Hepatocyte (in vitro differentiated cells): ENCODE results near the gene SLC9A8. TPM values are rescaled to one million over a fixed set of nuclear protein-coding genes. Genes with fewer than 3 reads are reported as not detected.

Experiments
- DNase-seq: peaks from one replicate; pipeline ENCODE4 v3.0.0-alpha.2; 2016; ENCODE audit warnings: low spot score
- H2AFZ ChIP-seq: fragments of 200-600 bp; sonication (generic); 2 replicates; pipeline ENCODE4 v1.6.0; 2016; ENCODE audit warnings: antibody characterized with exemption, mild to moderate bottlenecking
- H3K27ac ChIP-seq: fragments of 200-600 bp; sonication (generic); 2 replicates; pipeline ENCODE4 v1.5.1; 2016; ENCODE audit warnings: mild to moderate bottlenecking
- H3K27me3 ChIP-seq: fragments of 200-600 bp; sonication (generic); 2 replicates; pipeline ENCODE4 v1.6.1; 2016
- H3K36me3 ChIP-seq: fragments of 200-600 bp; sonication (generic); replicated peaks from 2 replicates; pipeline ENCODE4 v1.5.1; 2016; ENCODE audit warnings: low read depth; ENCODE audit not compliant: insufficient read depth
- H3K4me1 ChIP-seq: fragments of 200-600 bp; sonication (generic); 2 replicates; pipeline ENCODE4 v1.5.1; 2016; ENCODE audit warnings: mild to moderate bottlenecking, moderate library complexity; ENCODE audit not compliant: insufficient read depth
- H3K4me2 ChIP-seq: fragments of 200-600 bp; sonication (generic); 2 replicates; pipeline ENCODE4 v1.6.0; 2016
- H3K4me3 ChIP-seq: fragments of 200-600 bp; sonication (generic); 2 replicates; pipeline ENCODE4 v1.5.1; 2016; ENCODE audit warnings: mild to moderate bottlenecking
- H3K79me2 ChIP-seq: fragments of 200-600 bp; sonication (generic); 2 replicates; pipeline ENCODE4 v1.6.0; 2017; ENCODE audit warnings: mild to moderate bottlenecking
- H3K9me2 ChIP-seq: fragments of 200-600 bp; sonication (generic); replicated peaks from 2 replicates; pipeline ENCODE4 v1.6.0; 2017; ENCODE audit warnings: mild to moderate bottlenecking; ENCODE audit not compliant: insufficient read depth
- H3K9me3 ChIP-seq: fragments of 200-600 bp; sonication (generic); 2 replicates; pipeline ENCODE4 v1.5.1; 2016; ENCODE audit warnings: low read depth, mild to moderate bottlenecking
- H4K20me1 ChIP-seq: fragments of 200-600 bp; sonication (generic); 2 replicates; pipeline ENCODE4 v1.6.0; 2016; ENCODE audit warnings: mild to moderate bottlenecking; ENCODE audit not compliant: insufficient read depth, poor library complexity, severe bottlenecking
- EZH2 ChIP-seq: fragments of 200-600 bp; sonication (generic); IDR thresholded peaks from 2 replicates; pipeline ENCODE4 v1.6.1; 2016; ENCODE audit warnings: antibody characterized with exemption, mild to moderate bottlenecking, borderline replicate concordance
- EZH2phosphoT487 ChIP-seq: fragments of 200-600 bp; sonication (generic); IDR thresholded peaks from one replicate; pipeline ENCODE4 v1.6.1; 2018; ENCODE audit warnings: antibody characterized with exemption, mild to moderate bottlenecking, low read depth, moderate library complexity; ENCODE audit not compliant: unreplicated experiment, severe bottlenecking
- WGBS: methylation state at CpG from one replicate; pipeline ENCODE4 v1.1.6; 2016; ENCODE audit warnings: low lambda C conversion rate; ENCODE audit errors: missing lambda C conversion rate; 5-methylcytosine and 5-hydroxymethylcytosine counted together
- polyA plus RNA-seq: library from polyadenylated mRNA; unstranded; fragments of >200 nt; fragmentation: Nextera tagmentation; extraction: Ambion mirVana; gene quantifications from 2 replicates; pipeline ENCODE4 v1.2.1, GENCODE V29; 2016
- total RNA-seq: library from RNA; depleted of rRNA; stranded (reverse); fragments of >200 nt; gene quantifications from 2 replicates; pipeline ENCODE4 v1.2.3, GENCODE V29; 2014
- TF ChIP-seq, protein P1 (sequence below): fragments of 200-600 bp; sonication (generic); IDR thresholded peaks from 2 replicates; pipeline ENCODE4 v1.5.1; 2016; ENCODE audit warnings: antibody characterized with exemption, mild to moderate bottlenecking; ENCODE audit not compliant: poor library complexity

SLC9A8 gene
- total and polyA plus RNA-seq, 2 experiments from 2014 or later: 4.9 to 6.7 TPM

DNA sequence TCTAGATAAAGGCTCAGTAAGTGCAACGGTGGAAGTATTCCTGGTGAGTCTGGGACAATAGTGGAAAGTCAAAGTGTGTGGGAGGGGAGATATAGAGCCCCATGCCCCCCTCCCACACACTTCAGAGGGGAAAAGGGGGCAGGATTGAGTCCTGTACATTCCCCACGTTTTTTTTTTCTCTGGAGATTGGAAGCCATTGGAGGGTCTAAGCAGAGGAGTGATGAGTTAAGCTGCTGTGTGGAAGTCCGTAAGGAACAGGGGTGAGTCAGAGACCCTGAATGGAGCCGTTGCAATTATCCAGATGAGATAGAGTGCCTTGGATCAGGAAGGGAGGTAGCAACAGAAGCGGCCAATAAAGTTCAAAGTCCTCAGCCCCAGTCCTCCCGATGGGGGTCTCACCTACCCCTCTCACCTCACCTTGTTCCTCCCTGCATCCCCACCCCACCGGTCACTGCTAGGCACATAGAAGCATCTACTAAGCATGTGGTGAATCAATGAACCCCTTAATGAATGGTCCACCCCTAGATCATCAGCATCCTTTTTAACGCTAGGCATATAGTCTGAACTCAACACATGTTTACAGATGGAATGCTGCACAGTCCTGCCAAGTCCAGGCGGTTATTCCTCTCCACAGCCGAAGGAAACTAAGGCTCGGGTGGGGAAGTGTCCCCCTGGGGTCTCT is 662 bp upstream of the SLC9A8 start:
- H3K79me2 ChIP-seq: peaks cover 3% of the 10 kb centered on the region
- peak; percentile 53 for DNase-seq
- 18% methylated on average over 11 of the region's 11 CpGs for WGBS
- peak overlapping the region; percentile 98 for H3K27ac ChIP-seq
- H3K27me3 ChIP-seq: no peaks in the 10 kb centered on the region
- H3K4me1 ChIP-seq: peaks cover 11% of the 10 kb centered on the region
- H3K4me2 ChIP-seq: peak overlapping the region; percentile 93
- peak overlapping the region; percentile 71 for H3K4me3 ChIP-seq
- H3K9me2 ChIP-seq: no peaks in the 10 kb centered on the region
- H4K20me1 ChIP-seq: no peaks in the 10 kb centered on the region
- H3K9me3 ChIP-seq: no peaks in the 10 kb centered on the region
- peak overlapping the region; percentile 83 for H2AFZ ChIP-seq
- TF ChIP-seq EZH2phosphoT487: no peak
- TF ChIP-seq, protein P1, sequence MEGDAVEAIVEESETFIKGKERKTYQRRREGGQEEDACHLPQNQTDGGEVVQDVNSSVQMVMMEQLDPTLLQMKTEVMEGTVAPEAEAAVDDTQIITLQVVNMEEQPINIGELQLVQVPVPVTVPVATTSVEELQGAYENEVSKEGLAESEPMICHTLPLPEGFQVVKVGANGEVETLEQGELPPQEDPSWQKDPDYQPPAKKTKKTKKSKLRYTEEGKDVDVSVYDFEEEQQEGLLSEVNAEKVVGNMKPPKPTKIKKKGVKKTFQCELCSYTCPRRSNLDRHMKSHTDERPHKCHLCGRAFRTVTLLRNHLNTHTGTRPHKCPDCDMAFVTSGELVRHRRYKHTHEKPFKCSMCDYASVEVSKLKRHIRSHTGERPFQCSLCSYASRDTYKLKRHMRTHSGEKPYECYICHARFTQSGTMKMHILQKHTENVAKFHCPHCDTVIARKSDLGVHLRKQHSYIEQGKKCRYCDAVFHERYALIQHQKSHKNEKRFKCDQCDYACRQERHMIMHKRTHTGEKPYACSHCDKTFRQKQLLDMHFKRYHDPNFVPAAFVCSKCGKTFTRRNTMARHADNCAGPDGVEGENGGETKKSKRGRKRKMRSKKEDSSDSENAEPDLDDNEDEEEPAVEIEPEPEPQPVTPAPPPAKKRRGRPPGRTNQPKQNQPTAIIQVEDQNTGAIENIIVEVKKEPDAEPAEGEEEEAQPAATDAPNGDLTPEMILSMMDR: no peak
- no peak for TF ChIP-seq EZH2
- no peaks in the 10 kb centered on the region for H3K36me3 ChIP-seq

DNA sequence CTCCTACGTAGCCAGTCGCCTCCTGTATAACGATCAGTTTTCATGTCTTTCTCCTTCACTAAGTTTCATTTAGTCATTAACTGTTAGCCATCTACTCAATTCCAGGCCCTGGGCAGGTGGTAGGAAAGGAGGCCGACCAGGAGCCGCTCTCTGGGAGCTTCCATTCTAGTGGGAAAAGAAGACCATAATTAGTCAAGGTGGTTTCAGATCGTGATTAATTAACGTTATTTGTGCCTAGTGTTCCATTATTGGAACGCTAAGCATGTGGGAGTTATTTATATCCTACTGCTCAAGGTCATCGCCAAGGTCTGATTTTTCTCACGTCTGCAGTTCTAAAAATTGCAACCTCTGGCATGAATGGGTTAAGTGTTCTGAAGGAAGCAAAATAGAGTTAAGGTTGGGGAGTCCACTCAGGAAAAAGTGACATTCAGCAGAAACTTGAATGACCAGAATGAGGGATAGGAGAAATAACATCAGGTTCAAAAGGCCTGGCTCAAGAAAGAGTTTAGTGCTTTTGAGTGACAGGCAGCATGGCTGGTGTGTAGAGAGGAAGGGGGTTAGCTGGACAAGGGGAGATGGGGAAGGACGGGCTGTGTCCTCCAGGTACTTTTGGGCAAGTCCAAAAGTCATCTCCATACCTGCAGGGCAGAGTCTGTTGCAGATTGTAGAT is 812 bp downstream of the SLC9A8 start:
- H3K27me3 ChIP-seq: no peaks in the 10 kb centered on the region
- H3K36me3 ChIP-seq: no peaks in the 10 kb centered on the region
- no peaks in the 10 kb centered on the region for H3K9me2 ChIP-seq
- peak overlapping the region; percentile 70 for H2AFZ ChIP-seq
- peaks cover 11% of the 10 kb centered on the region for H3K4me1 ChIP-seq
- peak overlapping the region; percentile 93 for H3K4me2 ChIP-seq
- WGBS: 22% methylated on average over 11 of the region's 11 CpGs
- H3K27ac ChIP-seq: peak overlapping the region; percentile 98
- no peaks in the 10 kb centered on the region for H3K9me3 ChIP-seq
- no peaks in the 10 kb centered on the region for H4K20me1 ChIP-seq
- no peak for TF ChIP-seq EZH2
- no peak for TF ChIP-seq EZH2phosphoT487
- TF ChIP-seq, protein P1: no peak
- peaks cover 3% of the 10 kb centered on the region for H3K79me2 ChIP-seq
- no peak for DNase-seq
- peak overlapping the region; percentile 71 for H3K4me3 ChIP-seq

DNA sequence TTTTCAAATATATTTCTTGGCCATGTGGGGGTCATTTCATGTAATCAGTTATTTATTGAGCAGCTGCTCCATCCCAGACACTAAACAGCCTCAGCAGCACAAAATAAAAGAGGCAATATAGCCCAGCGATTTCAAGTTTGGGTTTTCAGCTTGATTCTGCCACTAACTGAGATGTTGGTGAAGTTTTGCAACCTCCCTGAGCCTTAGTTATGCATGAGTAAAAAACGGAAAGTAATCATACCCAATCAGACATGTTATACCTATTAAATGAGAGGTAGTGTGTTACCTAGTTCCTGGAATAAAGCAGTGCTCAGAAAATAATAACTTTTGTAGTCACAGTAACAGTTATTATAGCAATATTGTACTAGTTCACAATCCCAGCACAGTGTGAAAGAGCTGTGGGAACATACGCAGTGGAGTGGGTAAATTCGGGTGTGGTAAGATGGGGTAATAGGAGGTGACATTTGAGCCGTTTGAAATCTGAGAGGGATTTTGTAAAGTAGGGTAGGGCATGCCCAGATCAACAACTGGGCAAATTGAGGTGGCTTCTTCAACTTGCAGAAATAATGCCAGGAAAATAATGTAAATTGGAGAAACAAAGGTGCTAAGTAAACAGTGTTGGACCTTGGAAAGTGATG is 1.5 kb downstream of the SLC9A8 start:
- peaks cover 11% of the 10 kb centered on the region for H3K4me1 ChIP-seq
- H3K79me2 ChIP-seq: peaks cover 3% of the 10 kb centered on the region
- H2AFZ ChIP-seq: no peak overlapping the region
- DNase-seq: no peak
- no peaks in the 10 kb centered on the region for H3K27me3 ChIP-seq
- peak overlapping the region; percentile 93 for H3K4me2 ChIP-seq
- 88% methylated on average over 5 of the region's 5 CpGs for WGBS
- H3K9me3 ChIP-seq: no peaks in the 10 kb centered on the region
- TF ChIP-seq, protein P1: no peak
- TF ChIP-seq EZH2phosphoT487 (no peak), EZH2 (no peak)
- no peak overlapping the region for H3K4me3 ChIP-seq
- H3K36me3 ChIP-seq: peaks cover 6% of the 10 kb centered on the region
- H4K20me1 ChIP-seq: no peaks in the 10 kb centered on the region
- peak overlapping the region; percentile 98 for H3K27ac ChIP-seq
- H3K9me2 ChIP-seq: no peaks in the 10 kb centered on the region
